Liver (tissue), 9 donors: Measurements from ENCODE around the gene SIGLEC9. TPM values are rescaled to one million over a fixed set of nuclear protein-coding genes. Genes with fewer than 3 reads are reported as not detected.

Experiments used
- DNase-seq: peaks from one replicate; pipeline ENCODE4 v3.0.0-alpha.2; 2017; ENCODE audit warnings: low spot score
- H3K27ac ChIP-seq, 2 donors: one replicate each; pipeline ENCODE4 v1.7.0; 2013; ENCODE audit warnings: inconsistent platforms in 2 of 2, low read length in 2 of 2, control low read depth in 1 of 2, low read depth in 1 of 2, mild to moderate bottlenecking in 1 of 2
- H3K27me3 ChIP-seq, 4 donors: one replicate each; pipeline versions ENCODE4 v1.6.1 to v1.7.0; 2013; ENCODE audit warnings: low read length in 3 of 4, inconsistent platforms in 1 of 4, mild to moderate bottlenecking in 1 of 4, moderate library complexity in 1 of 4; ENCODE audit not compliant: control insufficient read depth in 4 of 4, insufficient read depth in 4 of 4
- H3K36me3 ChIP-seq, 4 donors: one replicate each; pipeline versions ENCODE4 v1.6.1 to v1.7.0; 2013; ENCODE audit warnings: low read length in 3 of 4, mild to moderate bottlenecking in 3 of 4, low read depth in 1 of 4, moderate library complexity in 1 of 4; ENCODE audit not compliant: control insufficient read depth in 4 of 4, insufficient read depth in 3 of 4
- H3K4me1 ChIP-seq, 4 donors: one replicate each; pipeline versions ENCODE4 v1.6.1 to v1.7.0; 2013; ENCODE audit warnings: low read length in 3 of 4, mild to moderate bottlenecking in 3 of 4, moderate library complexity in 1 of 4; ENCODE audit not compliant: control insufficient read depth in 4 of 4, insufficient read depth in 4 of 4
- H3K4me3 ChIP-seq, 3 donors: one replicate each; pipeline versions ENCODE4 v1.6.1 to v1.7.0; 2013; ENCODE audit warnings: low read length in 3 of 3, control low read depth in 1 of 3, low read depth in 1 of 3, mild to moderate bottlenecking in 1 of 3
- H3K9ac ChIP-seq, 2 donors: one replicate each; pipeline ENCODE4 v1.7.0; 2013; ENCODE audit warnings: low read length in 2 of 2, mild to moderate bottlenecking in 2 of 2, moderate library complexity in 2 of 2, control low read depth in 1 of 2, low read depth in 1 of 2
- H3K9me3 ChIP-seq, 4 donors: one replicate each; pipeline versions ENCODE4 v1.6.1 to v1.7.0; 2013; ENCODE audit warnings: low read length in 3 of 4; ENCODE audit not compliant: control insufficient read depth in 4 of 4
- EGR1 ChIP-seq, 2 donors: IDR thresholded peaks; 2 replicates each; pipeline ENCODE4 v1.6.1; 2016 to 2018; ENCODE audit warnings: antibody characterized with exemption in 2 of 2, low read depth in 2 of 2
- GABPA ChIP-seq, 2 donors: IDR thresholded peaks in 1 of 2; conservative IDR thresholded peaks in 1 of 2; 2 replicates each; pipeline ENCODE4 v1.6.1; 2016; ENCODE audit warnings: antibody characterized with exemption in 2 of 2, mild to moderate bottlenecking in 1 of 2, moderate library complexity in 1 of 2
- HNF4A ChIP-seq, 2 donors: conservative IDR thresholded peaks; 2 replicates each; pipeline ENCODE4 v1.6.1; 2016; ENCODE audit warnings: antibody characterized with exemption in 2 of 2, mild to moderate bottlenecking in 2 of 2
- JUND ChIP-seq, 2 donors: IDR thresholded peaks; 2 replicates each; pipeline ENCODE4 v1.6.1; 2016; ENCODE audit warnings: antibody characterized with exemption in 2 of 2
- RAD21 ChIP-seq, 2 donors: IDR thresholded peaks; 2 replicates each; pipeline ENCODE4 v1.6.1; 2016; ENCODE audit warnings: antibody characterized with exemption in 2 of 2, mild to moderate bottlenecking in 2 of 2
- SP1 ChIP-seq: IDR thresholded peaks from 2 replicates; pipeline ENCODE4 v1.6.1; 2018; ENCODE audit warnings: antibody characterized with exemption, mild to moderate bottlenecking
- WGBS: extraction: QIAGEN DNeasy Blood & Tissue Kit; methylation state at CpG from one replicate; pipeline ENCODE4 v1.1.7; 2013; 5-methylcytosine and 5-hydroxymethylcytosine counted together
- polyA plus RNA-seq, 2 donors: library from polyadenylated mRNA; stranded (reverse) in 1 of 2; unstranded in 1 of 2; fragments of 200-250 nt in 1 of 2; fragments of >200 nt in 1 of 2; fragmentation: Nextera tagmentation in 1 of 2; extraction: Ambion mirVana in 1 of 2; gene quantifications; one replicate each; pipeline versions ENCODE4 v1.2.1 to v1.2.3, GENCODE V29; 2013 to 2015
- total RNA-seq, 2 donors: library from RNA; depleted of rRNA; stranded (reverse); fragments of >200 nt; gene quantifications; one replicate each; pipeline ENCODE4 v1.2.3, GENCODE V29; 2014
- TF ChIP-seq, protein P1 (sequence below): fragments of 150-350 bp; IDR thresholded peaks from 2 replicates; pipeline ENCODE4 v1.5.1; 2017; ENCODE audit warnings: improper control_type of control experiment, low read depth, low read length; ENCODE audit not compliant: missing input control
- TF ChIP-seq, protein P2 (sequence below): IDR thresholded peaks from 2 replicates; pipeline ENCODE4 v1.6.1; 2016; ENCODE audit warnings: antibody characterized with exemption
- TF ChIP-seq, protein P3 (sequence below): IDR thresholded peaks from 2 replicates; pipeline ENCODE4 v1.6.1; 2016; ENCODE audit warnings: antibody characterized with exemption, mild to moderate bottlenecking
- donor health status: healthy.
- donor health status: healthy.
- donor health status: healthy.
- donor health status: healthy.
- donor health status: healthy.

SIGLEC9 gene
- total and polyA plus RNA-seq, 4 donors = 3.0 to 5.4 (median 4.4) TPM

DNA sequence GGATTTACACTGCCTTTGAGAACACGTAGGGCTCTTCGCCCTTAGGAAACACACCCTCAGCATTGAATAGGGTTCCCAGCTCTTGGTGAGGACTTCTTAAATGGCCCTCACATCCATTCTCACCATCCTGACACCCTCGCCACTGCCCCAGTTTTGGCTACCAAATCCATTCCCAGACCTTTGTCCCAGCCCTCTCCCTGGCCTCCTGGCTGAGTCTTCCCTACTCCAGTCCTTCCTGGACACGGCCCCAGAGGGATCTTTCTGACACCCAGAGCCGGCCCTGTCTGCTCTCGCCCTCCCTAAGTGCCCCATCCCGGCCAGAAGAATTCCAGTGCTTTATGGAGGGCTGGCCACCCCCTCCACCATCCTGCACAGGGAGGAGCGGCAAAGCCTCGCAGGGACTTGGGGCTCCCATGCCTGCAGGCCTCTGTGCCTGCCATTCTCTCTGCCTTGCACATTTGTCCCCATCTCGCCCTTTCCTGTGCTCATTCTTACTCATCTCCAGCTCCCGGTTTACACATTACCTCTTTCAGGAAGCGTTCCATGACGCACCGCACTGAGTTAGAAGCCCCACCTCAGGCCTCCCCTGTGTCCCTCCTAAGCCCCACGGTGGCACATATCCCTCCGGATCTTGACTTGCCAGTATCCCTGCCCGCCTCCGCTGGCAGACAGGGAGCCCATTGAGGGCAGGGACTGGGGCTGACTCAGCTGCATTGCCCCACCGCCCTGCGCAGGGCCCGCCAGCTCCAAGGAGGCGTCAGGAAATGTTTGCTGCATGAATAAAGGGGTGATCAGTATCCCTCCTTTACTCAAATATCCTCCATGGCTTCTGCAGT is 31.0 kb upstream of the SIGLEC9 start:
- H3K9ac ChIP-seq = no peak overlapping the region
- no peaks in the 10 kb centered on the region for H3K27me3 ChIP-seq
- H3K9me3 ChIP-seq = no peaks in the 10 kb centered on the region
- no peak overlapping the region for H3K27ac ChIP-seq
- TF ChIP-seq, protein P1, sequence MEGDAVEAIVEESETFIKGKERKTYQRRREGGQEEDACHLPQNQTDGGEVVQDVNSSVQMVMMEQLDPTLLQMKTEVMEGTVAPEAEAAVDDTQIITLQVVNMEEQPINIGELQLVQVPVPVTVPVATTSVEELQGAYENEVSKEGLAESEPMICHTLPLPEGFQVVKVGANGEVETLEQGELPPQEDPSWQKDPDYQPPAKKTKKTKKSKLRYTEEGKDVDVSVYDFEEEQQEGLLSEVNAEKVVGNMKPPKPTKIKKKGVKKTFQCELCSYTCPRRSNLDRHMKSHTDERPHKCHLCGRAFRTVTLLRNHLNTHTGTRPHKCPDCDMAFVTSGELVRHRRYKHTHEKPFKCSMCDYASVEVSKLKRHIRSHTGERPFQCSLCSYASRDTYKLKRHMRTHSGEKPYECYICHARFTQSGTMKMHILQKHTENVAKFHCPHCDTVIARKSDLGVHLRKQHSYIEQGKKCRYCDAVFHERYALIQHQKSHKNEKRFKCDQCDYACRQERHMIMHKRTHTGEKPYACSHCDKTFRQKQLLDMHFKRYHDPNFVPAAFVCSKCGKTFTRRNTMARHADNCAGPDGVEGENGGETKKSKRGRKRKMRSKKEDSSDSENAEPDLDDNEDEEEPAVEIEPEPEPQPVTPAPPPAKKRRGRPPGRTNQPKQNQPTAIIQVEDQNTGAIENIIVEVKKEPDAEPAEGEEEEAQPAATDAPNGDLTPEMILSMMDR = no peak
- no peak for TF ChIP-seq SP1
- no peak for TF ChIP-seq EGR1 (IDR thresholded peaks at IDR 0.05; ENCODE audit: low read depth in 2 of 2)
- TF ChIP-seq JUND (IDR thresholded peaks at IDR 0.05) = no peak
- TF ChIP-seq GABPA (IDR thresholded peaks at IDR 0.05 in 1 of 2, conservative IDR thresholded peaks at IDR 0.05 in 1 of 2) = no peak
- TF ChIP-seq HNF4A (conservative IDR thresholded peaks at IDR 0.05) = no peak
- WGBS = 83% methylated on average over 22 of the region's 22 CpGs
- DNase-seq = no peak
- H3K4me1 ChIP-seq = no peaks in the 10 kb centered on the region
- H3K4me3 ChIP-seq = no peak overlapping the region
- H3K36me3 ChIP-seq = peaks cover 0 to 3% (median 0%) of the 10 kb centered on the region in 4 donors

DNA sequence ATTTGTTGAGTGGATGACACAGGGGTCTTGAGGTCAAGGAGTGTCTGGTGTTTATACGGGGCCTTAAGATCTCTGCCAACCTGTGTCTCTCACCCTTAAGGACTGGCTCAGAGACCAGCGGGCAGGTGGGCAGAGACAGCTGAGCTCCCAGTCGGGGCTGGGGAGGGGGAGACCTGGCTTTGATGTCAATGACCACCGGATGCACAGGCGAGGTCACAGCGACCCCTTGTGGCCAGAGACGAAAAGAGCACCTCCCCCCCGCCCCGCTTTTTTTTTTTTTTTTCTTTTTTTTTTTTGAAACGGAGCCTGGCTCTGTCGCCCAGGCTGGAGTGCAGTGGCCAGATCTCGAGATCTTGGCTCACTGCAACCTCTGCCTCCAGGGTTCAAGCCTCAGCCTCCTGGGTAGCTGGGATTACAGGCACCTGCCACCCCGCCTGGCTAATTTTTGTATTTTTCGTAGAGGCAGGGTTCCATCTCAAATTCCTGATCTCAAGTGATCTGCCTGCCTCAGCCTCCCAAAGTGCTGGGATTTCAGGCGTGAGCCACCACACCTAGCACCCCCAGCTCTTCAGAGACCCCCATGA is 29.9 kb upstream of the SIGLEC9 start:
- Histone ChIP-seq H3K27ac (no peak overlapping the region), H3K27me3 (no peaks in the 10 kb centered on the region), H3K4me1 (no peaks in the 10 kb centered on the region), H3K9me3 (no peaks in the 10 kb centered on the region), H3K9ac (no peak overlapping the region), H3K36me3 (peaks cover 0 to 5% (median 0%) of the 10 kb centered on the region in 4 donors), H3K4me3 (no peak overlapping the region)
- DNase-seq = no peak
- 37% methylated on average over 15 of the region's 15 CpGs for WGBS
- TF ChIP-seq RAD21 (IDR thresholded peaks at IDR 0.05) = peak; percentile 23 to 48
- TF ChIP-seq, protein P1 = peak; percentile 49
- TF ChIP-seq, protein P2, sequence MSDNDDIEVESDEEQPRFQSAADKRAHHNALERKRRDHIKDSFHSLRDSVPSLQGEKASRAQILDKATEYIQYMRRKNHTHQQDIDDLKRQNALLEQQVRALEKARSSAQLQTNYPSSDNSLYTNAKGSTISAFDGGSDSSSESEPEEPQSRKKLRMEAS = no peak
- TF ChIP-seq, protein P3, sequence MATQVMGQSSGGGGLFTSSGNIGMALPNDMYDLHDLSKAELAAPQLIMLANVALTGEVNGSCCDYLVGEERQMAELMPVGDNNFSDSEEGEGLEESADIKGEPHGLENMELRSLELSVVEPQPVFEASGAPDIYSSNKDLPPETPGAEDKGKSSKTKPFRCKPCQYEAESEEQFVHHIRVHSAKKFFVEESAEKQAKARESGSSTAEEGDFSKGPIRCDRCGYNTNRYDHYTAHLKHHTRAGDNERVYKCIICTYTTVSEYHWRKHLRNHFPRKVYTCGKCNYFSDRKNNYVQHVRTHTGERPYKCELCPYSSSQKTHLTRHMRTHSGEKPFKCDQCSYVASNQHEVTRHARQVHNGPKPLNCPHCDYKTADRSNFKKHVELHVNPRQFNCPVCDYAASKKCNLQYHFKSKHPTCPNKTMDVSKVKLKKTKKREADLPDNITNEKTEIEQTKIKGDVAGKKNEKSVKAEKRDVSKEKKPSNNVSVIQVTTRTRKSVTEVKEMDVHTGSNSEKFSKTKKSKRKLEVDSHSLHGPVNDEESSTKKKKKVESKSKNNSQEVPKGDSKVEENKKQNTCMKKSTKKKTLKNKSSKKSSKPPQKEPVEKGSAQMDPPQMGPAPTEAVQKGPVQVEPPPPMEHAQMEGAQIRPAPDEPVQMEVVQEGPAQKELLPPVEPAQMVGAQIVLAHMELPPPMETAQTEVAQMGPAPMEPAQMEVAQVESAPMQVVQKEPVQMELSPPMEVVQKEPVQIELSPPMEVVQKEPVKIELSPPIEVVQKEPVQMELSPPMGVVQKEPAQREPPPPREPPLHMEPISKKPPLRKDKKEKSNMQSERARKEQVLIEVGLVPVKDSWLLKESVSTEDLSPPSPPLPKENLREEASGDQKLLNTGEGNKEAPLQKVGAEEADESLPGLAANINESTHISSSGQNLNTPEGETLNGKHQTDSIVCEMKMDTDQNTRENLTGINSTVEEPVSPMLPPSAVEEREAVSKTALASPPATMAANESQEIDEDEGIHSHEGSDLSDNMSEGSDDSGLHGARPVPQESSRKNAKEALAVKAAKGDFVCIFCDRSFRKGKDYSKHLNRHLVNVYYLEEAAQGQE = no peak
